GM23338 (cell line): ENCODE measurements around the gene EEF1E1. TPM values are rescaled to one million over a fixed set of nuclear protein-coding genes. Genes with fewer than 3 reads are reported as not detected.

ENCODE experiments used
- polyA plus RNA-seq: library from polyadenylated mRNA; unstranded; fragments of >200 nt; fragmentation: Nextera tagmentation; extraction: Ambion mirVana; gene quantifications from 2 replicates; pipeline ENCODE4 v1.2.1, GENCODE V29; 2016
- total RNA-seq: library from RNA; depleted of rRNA; stranded (reverse); fragments of >200 nt; shearing (Covaris generic); gene quantifications from 2 replicates; pipeline ENCODE4 v1.2.3, GENCODE V29; 2014; rRNA removed

EEF1E1 gene
- total and polyA plus RNA-seq, 2 experiments from 2014 or later: 298 to 317 TPM

Other genes starting within 250 kb of the EEF1E1 start
- 197 and 210 TPM in 2 replicates for gene TXNDC5, start 191.8 kb downstream of the EEF1E1 start, total RNA-seq
- gene TXNDC5, start 191.8 kb downstream of the EEF1E1 start, polyA plus RNA-seq: 42.9 and 45.4 TPM in 2 replicates
- 14.9 and 17.3 TPM in 2 replicates for gene BLOC1S5, start 38.2 kb downstream of the EEF1E1 start, total RNA-seq
- 16.6 and 19.3 TPM in 2 replicates for gene BLOC1S5, start 38.2 kb downstream of the EEF1E1 start, polyA plus RNA-seq